Measurements from ENCODE around the gene PYCR2. TPM values are rescaled to one million over a fixed set of nuclear protein-coding genes. Genes with fewer than 3 reads are reported as not detected.
"Not testable (repeated sequence)": the region's sequence is repeated elsewhere in the genome, so short reads cannot be mapped to it uniquely, and the experiment has no call there.

The PYCR2 gene
- total RNA-seq, 1 donor from 2014 or later, result 38.1 TPM

- FAIRE-seq, result no peak
- H3K27ac Mint-ChIP-seq (ENCODE audit: unreplicated experiment), result peak within 1 kb of the TSS; percentile 62
These were observed 35.0 kb downstream of the PYCR2 start, which contains the start of gene LEFTY1 for GRCh38 chr1:225888898-225889601. Gene LEFTY1 (minus strand): TSS chr1:225889146. CDS start chr1:225889066, 80 bp downstream.

DNA sequence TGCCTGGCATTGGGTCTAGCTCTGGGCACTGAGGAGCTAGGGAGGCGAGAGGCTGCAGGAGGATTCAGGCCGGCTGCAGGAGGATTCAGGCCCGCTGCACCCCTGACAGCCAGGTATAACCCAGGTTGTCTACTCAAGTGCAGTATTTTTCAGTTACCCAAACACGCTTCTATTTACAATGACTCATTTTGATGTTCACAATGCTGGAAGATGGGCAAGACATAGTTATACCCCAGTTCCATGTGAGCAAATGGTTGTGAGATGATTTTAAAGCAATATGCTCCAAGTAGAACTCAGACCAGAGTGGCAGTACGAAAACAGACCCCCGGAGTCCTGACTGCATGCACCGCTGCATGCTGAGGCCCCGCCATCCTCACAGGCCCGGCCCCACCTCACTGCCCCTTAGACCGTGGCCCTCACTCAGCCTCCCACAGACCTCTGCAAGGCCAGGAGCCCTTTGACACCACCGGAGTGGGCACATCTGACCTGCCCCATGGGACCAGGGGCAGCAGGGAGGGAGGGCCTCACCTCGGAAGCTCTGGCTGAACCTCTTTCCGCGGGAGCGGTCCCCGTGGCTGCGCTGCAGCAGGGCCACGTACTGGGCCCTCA lies 35.7 kb downstream of the PYCR2 start:
- H3K36me3 Mint-ChIP-seq (ENCODE audit: low read depth, unreplicated experiment), result peaks cover 2% of the 10 kb centered on the region
- no peaks in the 10 kb centered on the region for H3K9me3 ChIP-seq (ENCODE audit: insufficient read depth, low read depth, low read length)
- H2AFZ ChIP-seq (ENCODE audit: low read depth, low read length), result no peak overlapping the region
- H3K36me3 ChIP-seq (ENCODE audit: insufficient read depth, low read length), result no peaks in the 10 kb centered on the region
- H3K9ac ChIP-seq (ENCODE audit: low read length), result no peak overlapping the region
- FAIRE-seq, result no peak
- H4K20me1 ChIP-seq (ENCODE audit: insufficient read depth, low read length), result no peaks in the 10 kb centered on the region
- no peaks in the 10 kb centered on the region for H3K9me3 Mint-ChIP-seq (ENCODE audit: unreplicated experiment)
- no peaks in the 10 kb centered on the region for H3K79me2 ChIP-seq (ENCODE audit: insufficient read depth, low read length)
- H3K4me3 ChIP-seq (ENCODE audit: insufficient read depth, low read depth, low read length), result no peak overlapping the region
- TF ChIP-seq, protein P1, sequence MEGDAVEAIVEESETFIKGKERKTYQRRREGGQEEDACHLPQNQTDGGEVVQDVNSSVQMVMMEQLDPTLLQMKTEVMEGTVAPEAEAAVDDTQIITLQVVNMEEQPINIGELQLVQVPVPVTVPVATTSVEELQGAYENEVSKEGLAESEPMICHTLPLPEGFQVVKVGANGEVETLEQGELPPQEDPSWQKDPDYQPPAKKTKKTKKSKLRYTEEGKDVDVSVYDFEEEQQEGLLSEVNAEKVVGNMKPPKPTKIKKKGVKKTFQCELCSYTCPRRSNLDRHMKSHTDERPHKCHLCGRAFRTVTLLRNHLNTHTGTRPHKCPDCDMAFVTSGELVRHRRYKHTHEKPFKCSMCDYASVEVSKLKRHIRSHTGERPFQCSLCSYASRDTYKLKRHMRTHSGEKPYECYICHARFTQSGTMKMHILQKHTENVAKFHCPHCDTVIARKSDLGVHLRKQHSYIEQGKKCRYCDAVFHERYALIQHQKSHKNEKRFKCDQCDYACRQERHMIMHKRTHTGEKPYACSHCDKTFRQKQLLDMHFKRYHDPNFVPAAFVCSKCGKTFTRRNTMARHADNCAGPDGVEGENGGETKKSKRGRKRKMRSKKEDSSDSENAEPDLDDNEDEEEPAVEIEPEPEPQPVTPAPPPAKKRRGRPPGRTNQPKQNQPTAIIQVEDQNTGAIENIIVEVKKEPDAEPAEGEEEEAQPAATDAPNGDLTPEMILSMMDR (IDR thresholded peaks at IDR 0.05; ENCODE audit: insufficient read depth, low read depth, low read length), result no peak
- TF ChIP-seq EZH2 (IDR thresholded peaks at IDR 0.05; ENCODE audit: insufficient read depth, low read length), result no peak
- no peak overlapping the region for H3K27ac Mint-ChIP-seq (ENCODE audit: unreplicated experiment)
- peaks cover 19% of the 10 kb centered on the region for H3K27me3 Mint-ChIP-seq (ENCODE audit: low read depth, unreplicated experiment)
- DNase-seq (ENCODE audit: low read depth), result no peak
- H3K27me3 ChIP-seq (ENCODE audit: insufficient read depth, low read length), result no peaks in the 10 kb centered on the region
- no peaks in the 10 kb centered on the region for H3K4me1 ChIP-seq (ENCODE audit: insufficient read depth, low read length)
- no peak overlapping the region for H3K4me2 ChIP-seq (ENCODE audit: low read length)
- H3K4me1 Mint-ChIP-seq (ENCODE audit: low read depth, unreplicated experiment), result peaks cover 10% of the 10 kb centered on the region
- H3K4me3 Mint-ChIP-seq (ENCODE audit: unreplicated experiment), result no peak overlapping the region
- no peak overlapping the region for H3K27ac ChIP-seq (ENCODE audit: low read depth, low read length)

More at GRCh38 chr1:225888898-225889601, 35.0 kb downstream of the PYCR2 start, which contains the start of gene LEFTY1:
- Histone ChIP-seq H3K27ac (ENCODE audit: low read depth, low read length) (no peak within 1 kb of the TSS), H3K4me1 (ENCODE audit: insufficient read depth, low read length) (no peaks in the 10 kb centered on the region), H3K4me3 (ENCODE audit: insufficient read depth, low read depth, low read length) (no peak within 1 kb of the TSS), H4K20me1 (ENCODE audit: insufficient read depth, low read length) (no peaks in the 10 kb centered on the region), H2AFZ (ENCODE audit: low read depth, low read length) (no peak within 1 kb of the TSS), H3K9ac (ENCODE audit: low read length) (no peak within 1 kb of the TSS), H3K9me3 (ENCODE audit: insufficient read depth, low read depth, low read length) (no peaks in the 10 kb centered on the region), H3K79me2 (ENCODE audit: insufficient read depth, low read length) (no peaks in the 10 kb centered on the region), H3K27me3 (ENCODE audit: insufficient read depth, low read length) (no peaks in the 10 kb centered on the region), H3K36me3 (ENCODE audit: insufficient read depth, low read length) (no peaks in the 10 kb centered on the region), H3K4me2 (ENCODE audit: low read length) (no peak within 1 kb of the TSS)
- TF ChIP-seq EZH2 (IDR thresholded peaks at IDR 0.05; ENCODE audit: insufficient read depth, low read length), result no peak
- TF ChIP-seq, protein P1 (IDR thresholded peaks at IDR 0.05; ENCODE audit: insufficient read depth, low read depth, low read length), result no peak
- peak within 1 kb of the TSS; percentile 50 for H3K4me3 Mint-ChIP-seq (ENCODE audit: unreplicated experiment)
- H3K9me3 Mint-ChIP-seq (ENCODE audit: unreplicated experiment), result no peaks in the 10 kb centered on the region
- peaks cover 10% of the 10 kb centered on the region for H3K4me1 Mint-ChIP-seq (ENCODE audit: low read depth, unreplicated experiment)
- DNase-seq (ENCODE audit: low read depth), result no peak
- peaks cover 2% of the 10 kb centered on the region for H3K36me3 Mint-ChIP-seq (ENCODE audit: low read depth, unreplicated experiment)
- peaks cover 19% of the 10 kb centered on the region for H3K27me3 Mint-ChIP-seq (ENCODE audit: low read depth, unreplicated experiment)

DNA sequence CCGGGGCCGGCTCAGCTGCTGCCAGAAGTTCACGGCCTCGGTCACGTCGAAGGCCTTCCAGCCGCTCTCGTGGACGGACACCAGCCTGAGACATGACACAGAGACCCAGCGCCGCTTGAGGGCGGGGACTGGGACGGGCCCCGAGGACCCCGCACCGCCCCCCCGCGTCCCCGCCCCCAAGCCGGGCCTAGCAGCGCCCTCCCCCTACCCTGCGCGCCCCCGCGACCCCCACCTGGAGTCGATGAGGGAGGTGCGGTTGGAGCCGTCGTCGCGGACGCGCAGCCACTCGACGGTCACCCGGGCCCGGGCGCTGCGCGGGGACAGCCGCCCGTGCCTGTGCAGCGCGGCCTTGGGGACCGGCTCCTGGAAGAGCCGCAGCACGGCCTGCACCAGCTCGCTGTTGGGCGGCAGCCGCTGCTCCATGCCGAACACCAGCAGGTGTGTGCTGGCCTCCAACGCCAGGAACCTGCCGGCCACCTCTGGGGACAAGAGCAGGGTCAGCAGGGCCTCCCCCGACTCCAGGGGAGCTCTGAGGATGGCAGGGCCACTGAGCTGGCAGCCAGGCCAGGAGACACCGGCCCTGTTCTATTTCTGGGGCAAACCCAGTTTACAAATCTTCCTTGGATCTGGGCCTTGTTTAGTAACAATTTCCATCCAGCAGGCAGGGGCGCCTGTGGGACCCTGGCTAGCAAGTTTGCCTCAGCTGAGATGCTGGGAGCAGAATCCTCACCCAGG lies 36.3 kb downstream of the PYCR2 start:
- not testable (repeated sequence) for FAIRE-seq; H4K20me1 ChIP-seq (ENCODE audit: insufficient read depth, low read length); H3K27ac Mint-ChIP-seq (ENCODE audit: unreplicated experiment); H3K27ac ChIP-seq (ENCODE audit: low read depth, low read length); H3K4me2 ChIP-seq (ENCODE audit: low read length); H3K36me3 Mint-ChIP-seq (ENCODE audit: low read depth, unreplicated experiment); H3K79me2 ChIP-seq (ENCODE audit: insufficient read depth, low read length); DNase-seq (ENCODE audit: low read depth); H3K9me3 ChIP-seq (ENCODE audit: insufficient read depth, low read depth, low read length); H3K9me3 Mint-ChIP-seq (ENCODE audit: unreplicated experiment); H3K9ac ChIP-seq (ENCODE audit: low read length); H2AFZ ChIP-seq (ENCODE audit: low read depth, low read length); H3K4me3 ChIP-seq (ENCODE audit: insufficient read depth, low read depth, low read length); H3K4me3 Mint-ChIP-seq (ENCODE audit: unreplicated experiment); H3K4me1 ChIP-seq (ENCODE audit: insufficient read depth, low read length); H3K36me3 ChIP-seq (ENCODE audit: insufficient read depth, low read length); H3K27me3 ChIP-seq (ENCODE audit: insufficient read depth, low read length)
- Mint-ChIP-seq H3K27me3 (ENCODE audit: low read depth, unreplicated experiment) (peaks cover 21% of the 10 kb centered on the region), H3K4me1 (ENCODE audit: low read depth, unreplicated experiment) (peaks cover 10% of the 10 kb centered on the region)
